ENCODE measurements around the gene AKR7A3. TPM values are rescaled to one million over a fixed set of nuclear protein-coding genes. Genes with fewer than 3 reads are reported as not detected.
A peak's percentile ranks its signal among the peaks of the same experiment; 100 is the strongest.

Gene AKR7A3
- total and polyA plus RNA-seq, 9 of the 15 experiments (the other 6 are each of a cell fraction or from before 2014, with no cell fraction given), result 0.04 to 1.5 (median 0.44) TPM; not detected in 1

DNA sequence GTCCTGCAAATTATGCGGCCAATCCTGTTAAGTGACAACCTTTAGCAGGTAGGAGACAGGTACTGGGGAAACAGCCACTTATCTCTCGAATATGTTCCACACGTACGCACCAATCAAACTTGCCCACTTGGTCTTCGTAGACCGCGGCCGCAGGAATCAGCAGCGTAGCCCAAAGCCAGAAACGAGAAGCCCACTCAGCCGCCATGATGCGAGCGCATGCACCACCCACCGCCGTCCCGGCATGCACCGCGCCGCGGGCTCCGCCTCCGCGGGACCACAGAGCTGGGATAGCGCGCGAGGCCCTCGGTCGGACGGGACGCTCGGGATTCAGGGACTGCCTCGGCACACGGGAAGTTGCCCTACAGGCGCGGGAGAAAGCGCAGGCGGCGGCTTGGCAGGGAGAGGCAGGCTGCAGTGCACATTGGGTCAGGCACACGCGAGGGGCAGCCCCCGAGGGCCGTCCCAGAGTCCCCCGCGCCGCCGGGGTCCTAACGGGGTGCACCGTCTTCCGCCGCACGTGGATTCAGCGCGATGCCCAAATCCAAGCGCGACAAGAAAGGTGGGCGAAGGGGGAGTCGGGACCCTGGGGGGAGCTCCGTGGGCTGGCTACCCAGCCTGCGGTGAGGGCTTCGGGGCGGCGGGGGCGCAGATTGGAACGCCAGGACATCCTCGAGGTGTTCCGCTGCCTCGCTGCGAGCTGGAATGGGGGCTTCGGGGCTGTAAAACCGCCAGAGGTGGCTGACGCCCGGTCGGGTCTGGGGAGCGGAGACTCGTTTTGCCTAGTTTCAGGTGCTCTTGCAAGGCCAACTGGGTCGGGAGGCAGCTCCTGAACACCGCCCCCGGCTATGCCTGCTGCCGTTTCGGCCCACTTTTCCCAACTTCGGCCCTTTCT lies 37.0 kb downstream of the AKR7A3 start, which contains the start of the genes EMC1 and MRTO4 (continued):
- TF ChIP-seq SIN3A (IDR thresholded peaks at IDR 0.05; ENCODE audit: borderline replicate concordance in 2 of 2, control insufficient read depth in 1 of 2, low read depth in 2 of 2, low read length in 2 of 2) (peak in 1 of 2 experiments; percentile 93; a peak in 3 of 4 replicates), ZNF830 (CRISPR knock-in tag; IDR thresholded peaks at IDR 0.05) (0 out of 2 replicates have a peak, but pooled peaks have one; percentile 35), RBBP5 (IDR thresholded peaks at IDR 0.05; ENCODE audit: borderline replicate concordance, insufficient read depth, low read length, poor library complexity, severe bottlenecking) (peak; percentile 97), EHMT2 (IDR thresholded peaks at IDR 0.05) (no peak), POLR3G (IDR thresholded peaks at IDR 0.05; ENCODE audit: extremely low read depth, insufficient read length, insufficient replicate concordance) (no peak), HMGN3 (IDR thresholded peaks at IDR 0.05; ENCODE audit: borderline replicate concordance, extremely low read depth, insufficient read length, low read depth, low read length) (peak; percentile 88), PRPF4 (IDR thresholded peaks at IDR 0.05; ENCODE audit: insufficient read depth, low read depth, low read length, poor library complexity, severe bottlenecking) (peak; percentile 71), SAFB2 (IDR thresholded peaks at IDR 0.05; ENCODE audit: borderline replicate concordance, low read depth, low read length, severe bottlenecking) (no peak)
- TF ChIP-seq, protein P1, sequence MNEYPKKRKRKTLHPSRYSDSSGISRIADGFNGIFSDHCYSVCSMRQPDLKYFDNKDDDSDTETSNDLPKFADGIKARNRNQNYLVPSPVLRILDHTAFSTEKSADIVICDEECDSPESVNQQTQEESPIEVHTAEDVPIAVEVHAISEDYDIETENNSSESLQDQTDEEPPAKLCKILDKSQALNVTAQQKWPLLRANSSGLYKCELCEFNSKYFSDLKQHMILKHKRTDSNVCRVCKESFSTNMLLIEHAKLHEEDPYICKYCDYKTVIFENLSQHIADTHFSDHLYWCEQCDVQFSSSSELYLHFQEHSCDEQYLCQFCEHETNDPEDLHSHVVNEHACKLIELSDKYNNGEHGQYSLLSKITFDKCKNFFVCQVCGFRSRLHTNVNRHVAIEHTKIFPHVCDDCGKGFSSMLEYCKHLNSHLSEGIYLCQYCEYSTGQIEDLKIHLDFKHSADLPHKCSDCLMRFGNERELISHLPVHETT (CRISPR knock-in tag; conservative IDR thresholded peaks at IDR 0.05 in 1 of 2, IDR thresholded peaks at IDR 0.05 in 1 of 2), result peak in 1 of 2 experiments; percentile 88; a peak in 2 of 4 replicates
- TF ChIP-seq, protein P2, sequence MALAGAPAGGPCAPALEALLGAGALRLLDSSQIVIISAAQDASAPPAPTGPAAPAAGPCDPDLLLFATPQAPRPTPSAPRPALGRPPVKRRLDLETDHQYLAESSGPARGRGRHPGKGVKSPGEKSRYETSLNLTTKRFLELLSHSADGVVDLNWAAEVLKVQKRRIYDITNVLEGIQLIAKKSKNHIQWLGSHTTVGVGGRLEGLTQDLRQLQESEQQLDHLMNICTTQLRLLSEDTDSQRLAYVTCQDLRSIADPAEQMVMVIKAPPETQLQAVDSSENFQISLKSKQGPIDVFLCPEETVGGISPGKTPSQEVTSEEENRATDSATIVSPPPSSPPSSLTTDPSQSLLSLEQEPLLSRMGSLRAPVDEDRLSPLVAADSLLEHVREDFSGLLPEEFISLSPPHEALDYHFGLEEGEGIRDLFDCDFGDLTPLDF (CRISPR knock-in tag; IDR thresholded peaks at IDR 0.05), result peak; percentile 34; the same call in 1 of the 2 replicates
- TF ChIP-seq, protein P3, sequence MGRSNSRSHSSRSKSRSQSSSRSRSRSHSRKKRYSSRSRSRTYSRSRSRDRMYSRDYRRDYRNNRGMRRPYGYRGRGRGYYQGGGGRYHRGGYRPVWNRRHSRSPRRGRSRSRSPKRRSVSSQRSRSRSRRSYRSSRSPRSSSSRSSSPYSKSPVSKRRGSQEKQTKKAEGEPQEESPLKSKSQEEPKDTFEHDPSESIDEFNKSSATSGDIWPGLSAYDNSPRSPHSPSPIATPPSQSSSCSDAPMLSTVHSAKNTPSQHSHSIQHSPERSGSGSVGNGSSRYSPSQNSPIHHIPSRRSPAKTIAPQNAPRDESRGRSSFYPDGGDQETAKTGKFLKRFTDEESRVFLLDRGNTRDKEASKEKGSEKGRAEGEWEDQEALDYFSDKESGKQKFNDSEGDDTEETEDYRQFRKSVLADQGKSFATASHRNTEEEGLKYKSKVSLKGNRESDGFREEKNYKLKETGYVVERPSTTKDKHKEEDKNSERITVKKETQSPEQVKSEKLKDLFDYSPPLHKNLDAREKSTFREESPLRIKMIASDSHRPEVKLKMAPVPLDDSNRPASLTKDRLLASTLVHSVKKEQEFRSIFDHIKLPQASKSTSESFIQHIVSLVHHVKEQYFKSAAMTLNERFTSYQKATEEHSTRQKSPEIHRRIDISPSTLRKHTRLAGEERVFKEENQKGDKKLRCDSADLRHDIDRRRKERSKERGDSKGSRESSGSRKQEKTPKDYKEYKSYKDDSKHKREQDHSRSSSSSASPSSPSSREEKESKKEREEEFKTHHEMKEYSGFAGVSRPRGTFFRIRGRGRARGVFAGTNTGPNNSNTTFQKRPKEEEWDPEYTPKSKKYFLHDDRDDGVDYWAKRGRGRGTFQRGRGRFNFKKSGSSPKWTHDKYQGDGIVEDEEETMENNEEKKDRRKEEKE (IDR thresholded peaks at IDR 0.05; ENCODE audit: borderline replicate concordance in 1 of 2, control insufficient read depth in 1 of 2, low read depth in 2 of 2, low read length in 1 of 2), result 0 out of 4 replicates have a peak, but pooled peaks of 1 of the 2 experiments have one; percentile 46
- TF ChIP-seq, protein P4, sequence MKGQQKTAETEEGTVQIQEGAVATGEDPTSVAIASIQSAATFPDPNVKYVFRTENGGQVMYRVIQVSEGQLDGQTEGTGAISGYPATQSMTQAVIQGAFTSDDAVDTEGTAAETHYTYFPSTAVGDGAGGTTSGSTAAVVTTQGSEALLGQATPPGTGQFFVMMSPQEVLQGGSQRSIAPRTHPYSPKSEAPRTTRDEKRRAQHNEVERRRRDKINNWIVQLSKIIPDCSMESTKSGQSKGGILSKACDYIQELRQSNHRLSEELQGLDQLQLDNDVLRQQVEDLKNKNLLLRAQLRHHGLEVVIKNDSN (CRISPR knock-in tag; IDR thresholded peaks at IDR 0.05), result peak; percentile 58
- TF ChIP-seq, protein P5, sequence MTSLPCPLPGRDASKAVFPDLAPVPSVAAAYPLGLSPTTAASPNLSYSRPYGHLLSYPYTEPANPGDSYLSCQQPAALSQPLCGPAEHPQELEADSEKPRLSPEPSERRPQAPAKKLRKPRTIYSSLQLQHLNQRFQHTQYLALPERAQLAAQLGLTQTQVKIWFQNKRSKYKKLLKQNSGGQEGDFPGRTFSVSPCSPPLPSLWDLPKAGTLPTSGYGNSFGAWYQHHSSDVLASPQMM (CRISPR knock-in tag; IDR thresholded peaks at IDR 0.05), result no peak
- TF ChIP-seq, protein P6, sequence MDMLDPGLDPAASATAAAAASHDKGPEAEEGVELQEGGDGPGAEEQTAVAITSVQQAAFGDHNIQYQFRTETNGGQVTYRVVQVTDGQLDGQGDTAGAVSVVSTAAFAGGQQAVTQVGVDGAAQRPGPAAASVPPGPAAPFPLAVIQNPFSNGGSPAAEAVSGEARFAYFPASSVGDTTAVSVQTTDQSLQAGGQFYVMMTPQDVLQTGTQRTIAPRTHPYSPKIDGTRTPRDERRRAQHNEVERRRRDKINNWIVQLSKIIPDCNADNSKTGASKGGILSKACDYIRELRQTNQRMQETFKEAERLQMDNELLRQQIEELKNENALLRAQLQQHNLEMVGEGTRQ (CRISPR knock-in tag; IDR thresholded peaks at IDR 0.05), result peak; percentile 29

All from K562 (cell line).